Stimulated activated naive CD8-positive, alpha-beta T cell treated with anti-CD3 and anti-CD28 coated beads, Interleukin-15, Interleukin-2, amounts not matched to agents 100 ng/mL and 50 ng/mL, for 24 hours (primary cell): ENCODE results near the gene OPTN.
"Not testable (repeated sequence)": the region's sequence is repeated elsewhere in the genome, so short reads cannot be mapped to it uniquely, and the experiment has no call there.

Source experiments
- H3K27ac Mint-ChIP-seq: one replicate; pipeline ENCODE4 v1.8.0; 2021; ENCODE audit warnings: mild to moderate bottlenecking, mixed read lengths
- H3K27me3 Mint-ChIP-seq: one replicate; pipeline ENCODE4 v1.8.0; 2021; ENCODE audit warnings: mixed read lengths
- H3K36me3 Mint-ChIP-seq: one replicate; pipeline ENCODE4 v1.8.0; 2021; ENCODE audit warnings: low read depth, mixed read lengths
- H3K4me1 Mint-ChIP-seq: one replicate; pipeline ENCODE4 v1.8.0; 2021; ENCODE audit warnings: low read depth, mixed read lengths
- H3K4me3 Mint-ChIP-seq: one replicate; pipeline ENCODE4 v1.8.0; 2021; ENCODE audit warnings: mild to moderate bottlenecking, mixed read lengths
- H3K9me3 Mint-ChIP-seq: one replicate; pipeline ENCODE4 v1.8.0; 2021; ENCODE audit warnings: mixed read lengths

Gene OPTN

GRCh38 chr10:13099666-13100348 is at the start of gene OPTN:
Gene OPTN (plus strand): TSS chr10:13100163. CDS start chr10:13109123, 8,960 bp downstream.
- H3K4me1 Mint-ChIP-seq, result peaks cover 40% of the 10 kb centered on the region
- H3K27ac Mint-ChIP-seq, result peak within 1 kb of the TSS; percentile 90
- H3K4me3 Mint-ChIP-seq, result peak within 1 kb of the TSS; percentile 90
- no peaks in the 10 kb centered on the region for H3K36me3 Mint-ChIP-seq
- no peaks in the 10 kb centered on the region for H3K9me3 Mint-ChIP-seq
- H3K27me3 Mint-ChIP-seq, result no peaks in the 10 kb centered on the region

- Mint-ChIP-seq H3K4me1 (no peaks in the 10 kb centered on the region), H3K27ac (no peak overlapping the region), H3K4me3 (no peak overlapping the region), H3K36me3 (no peaks in the 10 kb centered on the region), H3K27me3 (peaks cover 9% of the 10 kb centered on the region), H3K9me3 (no peaks in the 10 kb centered on the region)
Observed at GRCh38 chr10:13051126-13051694, 48.8 kb upstream of the OPTN start.

DNA sequence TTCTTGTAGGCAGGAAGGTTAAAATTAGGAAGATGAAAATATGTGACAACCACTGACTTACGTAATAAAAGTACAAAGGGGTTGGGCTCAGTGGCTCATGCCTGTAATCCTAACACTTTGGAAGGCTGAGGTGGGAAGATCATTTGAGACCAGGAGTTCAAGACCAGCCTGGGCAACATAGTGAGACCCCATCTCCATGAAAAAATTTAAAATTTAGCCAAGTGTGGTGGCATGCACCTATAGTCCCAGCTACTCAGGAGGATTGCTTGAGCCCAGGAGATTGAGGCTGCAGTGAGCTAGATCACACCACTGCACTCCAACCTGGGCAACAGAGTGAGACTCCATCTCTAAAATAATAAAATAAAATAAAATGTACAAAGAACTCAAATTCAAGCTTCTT is 46.8 kb upstream of the OPTN start:
- not testable (repeated sequence) for H3K9me3 Mint-ChIP-seq, H3K4me1 Mint-ChIP-seq, H3K27ac Mint-ChIP-seq, H3K4me3 Mint-ChIP-seq, H3K36me3 Mint-ChIP-seq, H3K27me3 Mint-ChIP-seq

GRCh38 chr10:13053794-13054462 is 46.0 kb upstream of the OPTN start:
- no peaks in the 10 kb centered on the region for H3K4me1 Mint-ChIP-seq

GRCh38 chr10:13054844-13055243 is 45.1 kb upstream of the OPTN start:
- Mint-ChIP-seq H3K4me3 (no peak overlapping the region), H3K36me3 (no peaks in the 10 kb centered on the region), H3K27ac (no peak overlapping the region), H3K27me3 (peaks cover 8% of the 10 kb centered on the region), H3K4me1 (no peaks in the 10 kb centered on the region), H3K9me3 (no peaks in the 10 kb centered on the region)

More at GRCh38 chr10:13053794-13054462, 46.0 kb upstream of the OPTN start:
- Mint-ChIP-seq H3K27ac (no peak overlapping the region), H3K4me3 (no peak overlapping the region), H3K27me3 (peaks cover 9% of the 10 kb centered on the region), H3K36me3 (no peaks in the 10 kb centered on the region), H3K9me3 (no peaks in the 10 kb centered on the region)

DNA sequence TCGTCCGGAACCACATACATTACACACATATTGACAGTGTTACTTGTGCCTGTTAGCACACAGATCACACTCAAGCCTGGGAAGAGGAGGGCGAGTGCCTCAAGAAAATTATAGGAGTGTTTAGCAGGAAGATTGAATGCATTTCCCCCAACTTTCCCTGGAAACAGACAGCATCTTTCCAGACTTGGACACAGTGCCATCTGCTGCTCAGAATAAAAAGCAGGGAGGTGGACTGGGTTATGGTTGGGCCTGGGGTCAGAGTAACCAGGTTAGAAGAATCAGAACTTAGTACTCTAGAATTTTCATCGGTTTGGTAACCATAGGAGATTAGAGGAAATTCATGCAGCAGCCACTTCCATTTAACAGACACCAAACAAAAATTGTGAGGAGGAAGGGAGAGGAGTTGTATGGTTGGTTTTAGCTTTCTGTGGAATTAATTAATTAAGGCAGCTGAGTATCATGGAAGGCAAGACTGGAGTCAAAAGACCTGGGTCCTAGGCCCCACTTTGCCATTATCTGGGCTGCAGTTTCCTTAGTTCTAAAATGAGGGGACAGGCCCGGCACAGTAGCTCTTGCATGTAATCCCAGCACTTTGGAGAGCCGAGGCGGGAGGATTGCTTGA is 43.4 kb upstream of the OPTN start:
- no peaks in the 10 kb centered on the region for H3K36me3 Mint-ChIP-seq

GRCh38 chr10:13062803-13063202 is 37.2 kb upstream of the OPTN start:
- Mint-ChIP-seq H3K36me3 (no peaks in the 10 kb centered on the region), H3K27ac (no peak overlapping the region), H3K4me1 (no peaks in the 10 kb centered on the region), H3K9me3 (no peaks in the 10 kb centered on the region), H3K27me3 (peaks cover 25% of the 10 kb centered on the region), H3K4me3 (no peak overlapping the region)

More for the DNA sequence above, 43.4 kb upstream of the OPTN start:
- Mint-ChIP-seq H3K4me3 (no peak overlapping the region), H3K27ac (no peak overlapping the region), H3K9me3 (no peaks in the 10 kb centered on the region), H3K27me3 (peaks cover 8% of the 10 kb centered on the region), H3K4me1 (no peaks in the 10 kb centered on the region)

DNA sequence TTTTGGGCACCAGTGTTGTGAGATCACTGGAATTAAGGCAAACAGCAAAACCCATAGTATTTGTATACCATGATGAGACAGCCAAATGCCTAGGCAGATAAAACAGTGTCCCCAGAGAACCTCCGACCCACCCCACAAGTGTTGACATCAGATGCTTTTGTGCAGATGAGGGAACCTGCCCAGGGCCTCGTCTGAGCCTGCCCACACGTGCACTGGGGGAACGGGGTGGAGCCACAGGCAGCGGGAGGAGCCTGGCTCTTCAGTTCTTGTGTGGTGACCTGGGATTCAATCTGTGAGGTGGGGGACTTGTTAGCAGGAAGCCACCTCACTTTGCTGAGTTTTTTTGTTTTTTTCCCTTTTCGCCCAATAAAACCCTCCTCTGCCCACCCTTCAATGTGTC is 33.4 kb upstream of the OPTN start:
- no peaks in the 10 kb centered on the region for H3K9me3 Mint-ChIP-seq
- H3K4me1 Mint-ChIP-seq, result no peaks in the 10 kb centered on the region
- H3K27ac Mint-ChIP-seq, result no peak overlapping the region
- H3K36me3 Mint-ChIP-seq, result no peaks in the 10 kb centered on the region
- peaks cover 26% of the 10 kb centered on the region for H3K27me3 Mint-ChIP-seq
- H3K4me3 Mint-ChIP-seq, result no peak overlapping the region

GRCh38 chr10:13067431-13067830 is 32.5 kb upstream of the OPTN start:
- H3K9me3 Mint-ChIP-seq, result no peaks in the 10 kb centered on the region
- H3K27ac Mint-ChIP-seq, result no peak overlapping the region
- H3K27me3 Mint-ChIP-seq, result peaks cover 26% of the 10 kb centered on the region
- H3K4me3 Mint-ChIP-seq, result no peak overlapping the region
- no peaks in the 10 kb centered on the region for H3K4me1 Mint-ChIP-seq
- no peaks in the 10 kb centered on the region for H3K36me3 Mint-ChIP-seq

GRCh38 chr10:13068071-13068470 is 31.9 kb upstream of the OPTN start:
- no peaks in the 10 kb centered on the region for H3K36me3 Mint-ChIP-seq
- peaks cover 25% of the 10 kb centered on the region for H3K27me3 Mint-ChIP-seq
- H3K4me1 Mint-ChIP-seq, result no peaks in the 10 kb centered on the region
- H3K4me3 Mint-ChIP-seq, result no peak overlapping the region
- no peak overlapping the region for H3K27ac Mint-ChIP-seq
- H3K9me3 Mint-ChIP-seq, result no peaks in the 10 kb centered on the region

DNA sequence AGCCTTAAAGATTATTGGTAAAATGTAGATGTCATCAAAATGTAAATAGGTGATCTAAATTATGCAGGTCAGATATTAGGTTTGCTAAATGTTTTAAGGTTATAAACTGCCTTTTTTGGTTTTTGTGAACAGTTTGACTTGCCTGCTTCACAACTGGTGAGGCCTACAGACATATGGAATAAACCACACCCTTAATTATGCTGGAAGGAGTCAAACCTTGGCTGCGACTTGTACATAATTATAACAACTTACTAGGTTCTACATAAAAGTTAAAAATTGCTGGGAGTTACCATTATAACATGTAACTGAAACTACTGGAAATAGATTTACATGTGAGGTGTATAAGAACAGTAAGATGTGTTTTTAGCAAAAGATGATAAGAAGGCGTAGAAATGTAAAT is 31.5 kb upstream of the OPTN start:
- Mint-ChIP-seq H3K4me3 (no peak overlapping the region), H3K9me3 (no peaks in the 10 kb centered on the region), H3K27me3 (peaks cover 21% of the 10 kb centered on the region), H3K4me1 (no peaks in the 10 kb centered on the region), H3K27ac (no peak overlapping the region), H3K36me3 (no peaks in the 10 kb centered on the region)

GRCh38 chr10:13072339-13072738 is 27.6 kb upstream of the OPTN start:
- H3K4me1 Mint-ChIP-seq, result no peaks in the 10 kb centered on the region

GRCh38 chr10:13074563-13075451 is 25.2 kb upstream of the OPTN start:
- H3K4me3 Mint-ChIP-seq, result no peak overlapping the region
- no peak overlapping the region for H3K27ac Mint-ChIP-seq
- H3K27me3 Mint-ChIP-seq, result peaks cover 16% of the 10 kb centered on the region
- H3K4me1 Mint-ChIP-seq, result no peaks in the 10 kb centered on the region
- H3K9me3 Mint-ChIP-seq, result peaks cover 6% of the 10 kb centered on the region
- no peaks in the 10 kb centered on the region for H3K36me3 Mint-ChIP-seq

More at GRCh38 chr10:13072339-13072738, 27.6 kb upstream of the OPTN start:
- no peak overlapping the region for H3K27ac Mint-ChIP-seq
- H3K36me3 Mint-ChIP-seq, result no peaks in the 10 kb centered on the region
- H3K4me3 Mint-ChIP-seq, result no peak overlapping the region
- H3K27me3 Mint-ChIP-seq, result peaks cover 21% of the 10 kb centered on the region
- no peaks in the 10 kb centered on the region for H3K9me3 Mint-ChIP-seq

DNA sequence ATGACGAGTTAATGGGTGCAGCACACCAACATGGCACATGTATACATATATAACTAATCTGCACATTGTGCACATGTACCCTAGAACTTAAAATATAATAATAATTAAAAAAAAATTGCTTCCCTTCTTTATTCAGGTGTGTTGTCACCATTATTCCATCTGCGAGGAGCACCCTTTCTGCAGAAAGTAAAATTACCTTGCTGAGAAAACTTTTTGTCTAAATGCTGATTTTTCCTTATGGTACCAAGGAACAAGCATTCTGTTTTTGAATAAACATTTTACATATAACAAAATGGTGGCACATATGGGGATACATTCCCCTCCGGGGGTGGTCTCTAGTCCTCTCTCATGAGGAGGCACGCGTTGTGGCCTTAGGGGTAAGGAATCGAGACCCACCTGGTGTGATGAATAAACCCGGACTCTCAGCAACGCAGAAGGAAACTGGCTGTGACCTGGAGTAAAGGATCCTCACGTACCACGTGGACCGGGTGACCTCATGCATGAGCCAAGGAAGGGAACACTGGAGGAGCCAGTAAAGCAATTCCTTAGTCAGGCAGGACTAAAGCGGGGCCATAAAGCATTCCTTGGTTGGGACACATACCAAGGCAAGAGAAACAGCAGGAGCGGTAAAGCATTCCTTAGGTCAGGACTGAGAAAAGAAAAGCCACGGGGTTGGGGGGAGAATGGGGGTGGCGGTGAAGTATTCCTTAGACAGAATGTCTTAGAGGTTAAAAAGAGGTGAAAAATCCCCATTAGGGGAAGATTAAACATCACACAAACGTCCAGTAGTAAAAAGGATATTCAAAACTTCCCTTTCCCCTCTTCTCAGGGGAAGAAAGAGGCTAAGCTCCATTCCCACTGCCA is 20.8 kb upstream of the OPTN start:
- Mint-ChIP-seq H3K4me1 (no peaks in the 10 kb centered on the region), H3K36me3 (no peaks in the 10 kb centered on the region), H3K4me3 (no peak overlapping the region), H3K9me3 (peaks cover 20% of the 10 kb centered on the region), H3K27me3 (peaks cover 19% of the 10 kb centered on the region), H3K27ac (no peak overlapping the region)
